Fibroblast of mammary gland (primary cell): ENCODE data around the gene TRAPPC8.
A peak's percentile ranks its signal among the peaks of the same experiment; 100 is the strongest.

Experiments
- DNase-seq: peaks from one replicate; pipeline ENCODE4 v3.0.0-alpha.2; 2010; ENCODE audit warnings: low read depth
- H3K4me3 ChIP-seq: 2 replicates; pipeline ENCODE4 v1.5.1; 2011; ENCODE audit warnings: low read depth, mild to moderate bottlenecking, low read length, moderate library complexity; ENCODE audit not compliant: control insufficient read depth
- TF ChIP-seq, protein P1 (sequence below): conservative IDR thresholded peaks from 2 replicates; pipeline ENCODE4 v1.5.1; 2011; ENCODE audit warnings: low read depth, low read length, inconsistent platforms; ENCODE audit not compliant: control insufficient read depth, insufficient read depth

TRAPPC8 gene

DNA sequence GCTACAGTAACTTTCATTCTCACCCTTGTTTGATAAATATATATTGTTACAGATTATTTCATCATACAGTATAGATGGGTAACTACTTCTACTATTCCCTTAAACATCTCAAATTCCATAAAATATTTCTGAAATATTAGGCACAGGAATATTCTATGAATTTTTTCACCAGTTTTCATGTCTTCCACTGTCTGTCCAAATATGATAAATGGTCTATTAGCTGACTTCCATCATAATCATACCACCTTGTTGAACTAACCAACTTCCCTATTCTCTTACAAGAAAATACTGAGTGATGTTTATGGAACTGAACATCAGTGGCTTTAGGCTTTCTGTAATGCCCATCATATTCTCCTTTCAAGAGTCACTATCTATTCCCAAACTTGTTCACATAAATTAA, 82.4 kb downstream of the TRAPPC8 start:
- no peak overlapping the region for H3K4me3 ChIP-seq
- TF ChIP-seq, protein P1, sequence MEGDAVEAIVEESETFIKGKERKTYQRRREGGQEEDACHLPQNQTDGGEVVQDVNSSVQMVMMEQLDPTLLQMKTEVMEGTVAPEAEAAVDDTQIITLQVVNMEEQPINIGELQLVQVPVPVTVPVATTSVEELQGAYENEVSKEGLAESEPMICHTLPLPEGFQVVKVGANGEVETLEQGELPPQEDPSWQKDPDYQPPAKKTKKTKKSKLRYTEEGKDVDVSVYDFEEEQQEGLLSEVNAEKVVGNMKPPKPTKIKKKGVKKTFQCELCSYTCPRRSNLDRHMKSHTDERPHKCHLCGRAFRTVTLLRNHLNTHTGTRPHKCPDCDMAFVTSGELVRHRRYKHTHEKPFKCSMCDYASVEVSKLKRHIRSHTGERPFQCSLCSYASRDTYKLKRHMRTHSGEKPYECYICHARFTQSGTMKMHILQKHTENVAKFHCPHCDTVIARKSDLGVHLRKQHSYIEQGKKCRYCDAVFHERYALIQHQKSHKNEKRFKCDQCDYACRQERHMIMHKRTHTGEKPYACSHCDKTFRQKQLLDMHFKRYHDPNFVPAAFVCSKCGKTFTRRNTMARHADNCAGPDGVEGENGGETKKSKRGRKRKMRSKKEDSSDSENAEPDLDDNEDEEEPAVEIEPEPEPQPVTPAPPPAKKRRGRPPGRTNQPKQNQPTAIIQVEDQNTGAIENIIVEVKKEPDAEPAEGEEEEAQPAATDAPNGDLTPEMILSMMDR = no peak
- no peak for DNase-seq

DNA sequence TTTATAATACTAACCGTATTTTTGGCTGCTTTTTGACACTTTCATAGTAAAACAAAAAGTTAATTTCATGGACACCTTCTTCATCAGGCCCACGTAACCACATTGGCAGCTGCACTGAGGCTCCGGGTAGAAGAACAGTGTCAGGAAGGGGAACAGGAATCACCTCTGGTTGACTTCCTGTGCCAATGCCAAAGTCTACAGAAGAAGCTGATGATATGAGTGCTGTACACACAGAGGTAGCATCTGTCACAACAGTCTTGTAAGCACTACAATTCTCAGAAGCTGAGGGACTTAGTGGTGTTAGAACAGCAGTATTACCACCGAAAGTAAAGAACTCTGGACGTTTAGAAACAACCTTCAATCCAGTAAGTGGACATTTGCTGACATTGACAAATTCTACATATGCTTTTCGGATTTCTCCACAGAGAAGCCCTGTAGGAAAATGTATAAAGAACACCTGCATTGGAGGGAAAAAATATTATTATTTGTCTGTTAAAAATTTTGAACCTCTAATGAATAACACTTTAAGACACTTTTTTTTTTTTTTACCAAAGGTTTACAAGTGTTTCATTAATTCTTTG, 85.3 kb downstream of the TRAPPC8 start:
- no peak overlapping the region for H3K4me3 ChIP-seq
- DNase-seq = no peak
- TF ChIP-seq, protein P1 = no peak

DNA sequence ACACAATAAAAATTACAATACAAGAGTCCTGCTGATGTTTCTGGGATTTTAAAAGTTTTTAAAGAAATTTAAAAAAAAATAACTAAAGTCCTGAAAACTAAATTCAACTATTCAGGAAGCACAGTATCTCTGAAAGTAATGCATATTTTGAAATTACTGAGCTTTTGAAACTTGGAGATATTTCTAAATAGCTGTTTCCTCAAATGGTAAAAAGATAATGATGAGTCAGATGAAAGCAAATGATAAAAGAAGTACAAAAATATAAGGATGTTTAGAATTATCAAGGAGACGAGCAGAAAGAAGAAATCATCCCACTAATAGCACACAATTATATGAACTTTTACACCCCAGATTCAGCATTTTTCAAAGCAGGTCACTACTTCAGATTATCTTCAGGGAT, 92.1 kb downstream of the TRAPPC8 start:
- no peak for DNase-seq
- TF ChIP-seq, protein P1 = no peak
- H3K4me3 ChIP-seq = no peak overlapping the region

DNA sequence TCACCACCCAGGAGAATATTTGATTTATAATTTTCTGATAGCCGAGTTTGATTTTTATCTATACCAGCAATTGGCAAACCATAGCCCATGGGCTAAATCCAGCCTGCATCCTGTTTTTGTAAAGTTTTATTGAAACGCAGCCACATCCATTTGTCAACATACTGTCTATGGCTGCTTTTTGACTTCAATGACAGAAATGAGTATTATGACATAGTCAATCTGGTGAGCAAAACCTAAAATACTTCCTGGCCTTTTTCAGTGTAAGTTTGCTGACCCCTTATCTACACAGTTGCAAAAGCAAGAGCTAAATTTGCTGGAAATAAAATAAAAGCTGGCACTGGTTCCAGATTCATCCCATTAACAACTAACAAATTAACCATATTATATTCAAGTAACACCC, 102.4 kb downstream of the TRAPPC8 start:
- DNase-seq = no peak
- no peak overlapping the region for H3K4me3 ChIP-seq
- TF ChIP-seq, protein P1 = no peak

DNA sequence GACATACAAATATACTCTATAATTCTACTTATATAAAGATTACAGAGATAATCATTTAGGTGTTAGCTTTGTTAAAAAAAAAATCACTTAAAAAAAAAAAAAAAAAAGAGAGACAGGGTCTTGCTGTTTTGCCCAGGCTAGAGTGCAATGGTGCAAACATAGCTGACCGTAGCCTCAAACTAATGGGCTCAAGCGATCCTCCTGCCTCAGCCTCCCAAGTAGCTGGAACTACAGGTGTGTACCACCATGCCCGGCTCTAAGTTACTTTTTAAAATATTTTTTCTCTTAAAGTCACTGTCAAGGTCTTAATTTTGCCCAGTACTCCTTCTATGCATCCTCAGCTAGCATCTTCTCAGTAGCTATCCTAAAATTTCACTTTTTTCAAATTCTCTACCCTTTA, 105.0 kb downstream of the TRAPPC8 start:
- no peak overlapping the region for H3K4me3 ChIP-seq
- TF ChIP-seq, protein P1 = no peak
- no peak for DNase-seq

DNA sequence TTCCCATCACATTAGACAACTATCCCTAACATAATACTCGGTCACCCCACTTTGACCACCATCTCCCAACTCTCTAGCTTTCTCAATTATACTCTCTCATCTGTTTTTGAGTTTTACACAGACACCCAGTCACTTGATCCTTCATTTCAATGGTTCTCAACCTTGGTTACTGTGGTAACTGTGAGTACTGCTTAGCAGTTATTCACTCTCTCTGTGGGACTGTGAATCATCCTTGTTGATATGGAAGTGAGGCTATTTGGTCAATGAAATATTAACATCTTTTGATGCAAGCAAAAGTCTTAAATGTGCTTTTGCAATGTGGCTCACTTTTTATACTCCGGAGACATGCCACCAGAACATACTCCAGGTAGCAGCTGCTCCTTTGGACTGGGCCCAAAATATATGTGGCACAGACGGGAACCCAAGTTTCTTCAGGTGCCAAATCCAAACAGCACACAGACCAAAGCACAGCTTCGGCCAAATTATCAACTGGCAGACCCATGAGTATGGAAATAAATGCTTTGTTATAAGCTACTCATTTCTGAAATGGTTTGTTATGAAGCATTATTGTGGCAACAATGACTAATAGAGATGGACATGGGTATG, 107.3 kb downstream of the TRAPPC8 start:
- TF ChIP-seq, protein P1 = no peak
- peak; percentile 59 for DNase-seq
- H3K4me3 ChIP-seq = no peak overlapping the region
